NB4 (cell line): ENCODE measurements around the gene KLF17.

ENCODE experiments used
- POLR2A ChIP-seq: IDR thresholded peaks from 2 replicates; pipeline ENCODE4 v1.6.1; 2011; ENCODE audit warnings: mild to moderate bottlenecking; ENCODE audit not compliant: insufficient read length; ENCODE audit errors: extremely low read depth
- TF ChIP-seq, protein P1 (sequence below): IDR thresholded peaks from one replicate; pipeline ENCODE4 v1.5.1; 2012; ENCODE audit warnings: low read depth, low read length

GRCh38 chr1:44151332-44151731 is 32.7 kb downstream of the KLF17 start:
- TF ChIP-seq, protein P1, sequence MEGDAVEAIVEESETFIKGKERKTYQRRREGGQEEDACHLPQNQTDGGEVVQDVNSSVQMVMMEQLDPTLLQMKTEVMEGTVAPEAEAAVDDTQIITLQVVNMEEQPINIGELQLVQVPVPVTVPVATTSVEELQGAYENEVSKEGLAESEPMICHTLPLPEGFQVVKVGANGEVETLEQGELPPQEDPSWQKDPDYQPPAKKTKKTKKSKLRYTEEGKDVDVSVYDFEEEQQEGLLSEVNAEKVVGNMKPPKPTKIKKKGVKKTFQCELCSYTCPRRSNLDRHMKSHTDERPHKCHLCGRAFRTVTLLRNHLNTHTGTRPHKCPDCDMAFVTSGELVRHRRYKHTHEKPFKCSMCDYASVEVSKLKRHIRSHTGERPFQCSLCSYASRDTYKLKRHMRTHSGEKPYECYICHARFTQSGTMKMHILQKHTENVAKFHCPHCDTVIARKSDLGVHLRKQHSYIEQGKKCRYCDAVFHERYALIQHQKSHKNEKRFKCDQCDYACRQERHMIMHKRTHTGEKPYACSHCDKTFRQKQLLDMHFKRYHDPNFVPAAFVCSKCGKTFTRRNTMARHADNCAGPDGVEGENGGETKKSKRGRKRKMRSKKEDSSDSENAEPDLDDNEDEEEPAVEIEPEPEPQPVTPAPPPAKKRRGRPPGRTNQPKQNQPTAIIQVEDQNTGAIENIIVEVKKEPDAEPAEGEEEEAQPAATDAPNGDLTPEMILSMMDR = no peak
- no peak for TF ChIP-seq POLR2A
